HepG2 (cell line): ENCODE measurements around the gene IFT122. TPM values are rescaled to one million over a fixed set of nuclear protein-coding genes. Genes with fewer than 3 reads are reported as not detected.

Experiments used
- ISL2 ChIP-seq: sonication (generic); formaldehyde crosslinking; IDR thresholded peaks from 2 replicates; pipeline ENCODE4 v1.5.0; 2020; ENCODE audit warnings: missing genetic modification reagents
- MTA3 ChIP-seq: sonication (generic); formaldehyde crosslinking; IDR thresholded peaks from 2 replicates; pipeline ENCODE4 v1.4.0; 2020; ENCODE audit warnings: missing genetic modification reagents
- SRSF4 ChIP-seq: fragments of 200-400 bp; formaldehyde crosslinking; IDR thresholded peaks from one replicate; pipeline ENCODE4 v1.6.1; 2018; ENCODE audit warnings: mild to moderate bottlenecking, low read depth, low read length, moderate library complexity; ENCODE audit not compliant: poor library complexity, severe bottlenecking
- ZBED4 ChIP-seq: sonication (generic); formaldehyde crosslinking; IDR thresholded peaks from 2 replicates; pipeline ENCODE4 v1.4.0; 2020; ENCODE audit warnings: missing genetic modification reagents, borderline replicate concordance
- ZFP62 ChIP-seq: sonication (generic); formaldehyde crosslinking; IDR thresholded peaks from 2 replicates; pipeline ENCODE4 v1.4.0; 2020; ENCODE audit warnings: missing genetic modification reagents
- ZNF282 ChIP-seq: fragments of 450-650 bp; IDR thresholded peaks from 2 replicates; pipeline ENCODE4 v1.6.1; 2018; ENCODE audit not compliant: partially characterized antibody
- ZNF367 ChIP-seq: sonication (generic); formaldehyde crosslinking; IDR thresholded peaks from 2 replicates; pipeline ENCODE4 v1.4.0; 2020; ENCODE audit warnings: missing genetic modification reagents, borderline replicate concordance
- ZNF570 ChIP-seq: sonication (generic); formaldehyde crosslinking; IDR thresholded peaks from 2 replicates; pipeline ENCODE4 v1.4.0; 2020; ENCODE audit warnings: mild to moderate bottlenecking, missing genetic modification reagents, borderline replicate concordance
- ZNF572 ChIP-seq: sonication (generic); formaldehyde crosslinking; IDR thresholded peaks from 2 replicates; pipeline ENCODE4 v1.5.1; 2020; ENCODE audit warnings: mild to moderate bottlenecking, missing genetic modification reagents
- polyA plus RNA-seq, 8 experiments: library from polyadenylated mRNA; depleted of rRNA in 3 of 8; stranded (reverse) in 7 of 8; unstranded in 1 of 8; fragments of >200 nt; fragmentation: Illumina TruSeq in 4 of 8; extraction: Trizol in 4 of 8; gene quantifications; 2 replicates each; pipeline versions ENCODE4 v1.2.1 to v1.2.3, GENCODE V29; 2011 to 2016; ENCODE audit warnings: low read depth in 4 of 8, missing spikeins in 1 of 8, mixed read lengths in 1 of 8; ENCODE audit not compliant: insufficient read depth in 1 of 8
- total RNA-seq, 5 experiments: library from RNA; depleted of rRNA; stranded (reverse); fragments of >200 nt; fragmentation: Illumina TruSeq; extraction: Trizol; gene quantifications; 2 replicates each; pipeline ENCODE4 v1.2.3, GENCODE V29; 2016; ENCODE audit warnings: low read depth in 1 of 5
- TF ChIP-seq, protein P1 (sequence below): sonication (generic); formaldehyde crosslinking; IDR thresholded peaks from 2 replicates; pipeline ENCODE4 v1.8.1; 2022; ENCODE audit warnings: low read depth, mild to moderate bottlenecking, missing genetic modification reagents
- TF ChIP-seq, protein P2 (sequence below): IDR thresholded peaks from 2 replicates; pipeline ENCODE4 v1.4.0; 2020; ENCODE audit warnings: mild to moderate bottlenecking, missing genetic modification reagents

IFT122 gene
- total and polyA plus RNA-seq, 2 of the 13 experiments (the other 11 are each of a cell fraction or from before 2014, with no cell fraction given) = 10.1 to 10.3 TPM

- TF ChIP-seq, protein P1, sequence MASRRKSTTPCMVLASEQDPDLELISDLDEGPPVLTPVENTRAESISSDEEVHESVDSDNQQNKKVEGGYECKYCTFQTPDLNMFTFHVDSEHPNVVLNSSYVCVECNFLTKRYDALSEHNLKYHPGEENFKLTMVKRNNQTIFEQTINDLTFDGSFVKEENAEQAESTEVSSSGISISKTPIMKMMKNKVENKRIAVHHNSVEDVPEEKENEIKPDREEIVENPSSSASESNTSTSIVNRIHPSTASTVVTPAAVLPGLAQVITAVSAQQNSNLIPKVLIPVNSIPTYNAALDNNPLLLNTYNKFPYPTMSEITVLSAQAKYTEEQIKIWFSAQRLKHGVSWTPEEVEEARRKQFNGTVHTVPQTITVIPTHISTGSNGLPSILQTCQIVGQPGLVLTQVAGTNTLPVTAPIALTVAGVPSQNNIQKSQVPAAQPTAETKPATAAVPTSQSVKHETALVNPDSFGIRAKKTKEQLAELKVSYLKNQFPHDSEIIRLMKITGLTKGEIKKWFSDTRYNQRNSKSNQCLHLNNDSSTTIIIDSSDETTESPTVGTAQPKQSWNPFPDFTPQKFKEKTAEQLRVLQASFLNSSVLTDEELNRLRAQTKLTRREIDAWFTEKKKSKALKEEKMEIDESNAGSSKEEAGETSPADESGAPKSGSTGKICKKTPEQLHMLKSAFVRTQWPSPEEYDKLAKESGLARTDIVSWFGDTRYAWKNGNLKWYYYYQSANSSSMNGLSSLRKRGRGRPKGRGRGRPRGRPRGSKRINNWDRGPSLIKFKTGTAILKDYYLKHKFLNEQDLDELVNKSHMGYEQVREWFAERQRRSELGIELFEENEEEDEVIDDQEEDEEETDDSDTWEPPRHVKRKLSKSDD (CRISPR knock-in tag) = no peak
- TF ChIP-seq MTA3 (CRISPR knock-in tag) (no peak), ZNF282 (no peak), ZNF570 (CRISPR knock-in tag) (no peak), ZFP62 (CRISPR knock-in tag) (no peak), SRSF4 (no peak), ZNF367 (CRISPR knock-in tag) (no peak), ZNF572 (CRISPR knock-in tag) (no peak), ZBED4 (CRISPR knock-in tag) (no peak), ISL2 (no peak)
- TF ChIP-seq, protein P2, sequence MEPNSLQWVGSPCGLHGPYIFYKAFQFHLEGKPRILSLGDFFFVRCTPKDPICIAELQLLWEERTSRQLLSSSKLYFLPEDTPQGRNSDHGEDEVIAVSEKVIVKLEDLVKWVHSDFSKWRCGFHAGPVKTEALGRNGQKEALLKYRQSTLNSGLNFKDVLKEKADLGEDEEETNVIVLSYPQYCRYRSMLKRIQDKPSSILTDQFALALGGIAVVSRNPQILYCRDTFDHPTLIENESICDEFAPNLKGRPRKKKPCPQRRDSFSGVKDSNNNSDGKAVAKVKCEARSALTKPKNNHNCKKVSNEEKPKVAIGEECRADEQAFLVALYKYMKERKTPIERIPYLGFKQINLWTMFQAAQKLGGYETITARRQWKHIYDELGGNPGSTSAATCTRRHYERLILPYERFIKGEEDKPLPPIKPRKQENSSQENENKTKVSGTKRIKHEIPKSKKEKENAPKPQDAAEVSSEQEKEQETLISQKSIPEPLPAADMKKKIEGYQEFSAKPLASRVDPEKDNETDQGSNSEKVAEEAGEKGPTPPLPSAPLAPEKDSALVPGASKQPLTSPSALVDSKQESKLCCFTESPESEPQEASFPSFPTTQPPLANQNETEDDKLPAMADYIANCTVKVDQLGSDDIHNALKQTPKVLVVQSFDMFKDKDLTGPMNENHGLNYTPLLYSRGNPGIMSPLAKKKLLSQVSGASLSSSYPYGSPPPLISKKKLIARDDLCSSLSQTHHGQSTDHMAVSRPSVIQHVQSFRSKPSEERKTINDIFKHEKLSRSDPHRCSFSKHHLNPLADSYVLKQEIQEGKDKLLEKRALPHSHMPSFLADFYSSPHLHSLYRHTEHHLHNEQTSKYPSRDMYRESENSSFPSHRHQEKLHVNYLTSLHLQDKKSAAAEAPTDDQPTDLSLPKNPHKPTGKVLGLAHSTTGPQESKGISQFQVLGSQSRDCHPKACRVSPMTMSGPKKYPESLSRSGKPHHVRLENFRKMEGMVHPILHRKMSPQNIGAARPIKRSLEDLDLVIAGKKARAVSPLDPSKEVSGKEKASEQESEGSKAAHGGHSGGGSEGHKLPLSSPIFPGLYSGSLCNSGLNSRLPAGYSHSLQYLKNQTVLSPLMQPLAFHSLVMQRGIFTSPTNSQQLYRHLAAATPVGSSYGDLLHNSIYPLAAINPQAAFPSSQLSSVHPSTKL = 0 out of 2 replicates have a peak, but pooled peaks have one; percentile 11
Measured at GRCh38 chr3:129424185-129424841, 15.7 kb upstream of the IFT122 start (continued).
